ENCODE data around the gene PRDM16.
A peak's percentile ranks its signal among the peaks of the same experiment; 100 is the strongest.
"Not testable (repeated sequence)": the region's sequence is repeated elsewhere in the genome, so short reads cannot be mapped to it uniquely, and the experiment has no call there.

The PRDM16 gene

DNA sequence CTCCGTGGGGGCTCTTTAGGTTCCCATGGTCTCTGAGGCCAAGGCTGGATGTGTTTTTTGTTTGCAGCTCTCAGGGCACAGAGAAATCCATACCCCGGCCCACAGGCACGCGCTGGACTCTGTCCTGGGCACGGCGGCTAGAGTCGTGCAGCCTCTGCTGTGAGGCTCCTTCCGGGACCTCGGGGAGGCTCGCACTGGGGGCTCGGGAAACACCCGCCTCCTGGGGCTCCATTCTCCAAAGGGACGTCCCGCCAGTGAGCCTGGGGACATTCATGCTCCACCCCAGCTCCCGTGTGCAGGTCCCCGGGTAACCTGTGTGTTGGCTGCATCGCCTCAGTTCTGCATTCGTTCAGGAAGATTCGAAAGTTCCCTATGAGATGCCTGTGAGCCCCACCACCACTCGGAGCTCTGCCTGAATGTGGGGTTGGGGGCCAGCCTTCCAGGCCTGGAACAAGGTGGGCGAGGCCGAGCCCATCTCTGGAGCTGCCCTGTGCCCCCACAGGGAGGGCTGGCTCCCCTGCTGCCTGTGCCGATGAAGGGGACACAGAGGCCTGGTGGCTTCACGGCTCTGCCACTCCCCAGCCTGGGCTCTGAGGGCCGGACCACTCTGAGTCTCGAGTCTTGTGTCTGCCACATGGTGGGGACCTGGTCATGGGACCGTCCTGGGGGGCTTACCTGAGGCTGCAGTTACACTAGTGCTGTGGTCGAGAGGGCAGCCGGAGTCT, 203.5 kb downstream of the PRDM16 start:
- DNase-seq: no peak

DNA sequence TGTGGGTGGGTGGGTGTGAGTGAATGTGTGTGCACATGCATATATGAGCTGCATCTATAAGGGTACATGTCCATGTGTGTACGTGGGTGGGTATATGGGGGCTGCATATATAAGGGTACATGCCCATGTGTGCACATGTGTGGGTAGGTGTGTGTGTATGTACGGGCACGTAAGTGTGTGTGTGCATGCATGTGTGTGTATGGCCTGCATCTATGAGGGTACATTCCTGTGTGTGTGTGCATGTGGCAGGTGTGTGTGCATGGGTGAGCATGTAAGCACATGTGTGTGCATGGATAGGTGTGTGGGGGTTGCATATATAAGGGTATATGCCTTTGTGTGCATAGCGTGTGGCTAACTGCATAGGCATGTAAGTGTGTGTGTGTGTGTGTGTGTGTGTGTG, 204.4 kb downstream of the PRDM16 start:
- no peak for DNase-seq

DNA sequence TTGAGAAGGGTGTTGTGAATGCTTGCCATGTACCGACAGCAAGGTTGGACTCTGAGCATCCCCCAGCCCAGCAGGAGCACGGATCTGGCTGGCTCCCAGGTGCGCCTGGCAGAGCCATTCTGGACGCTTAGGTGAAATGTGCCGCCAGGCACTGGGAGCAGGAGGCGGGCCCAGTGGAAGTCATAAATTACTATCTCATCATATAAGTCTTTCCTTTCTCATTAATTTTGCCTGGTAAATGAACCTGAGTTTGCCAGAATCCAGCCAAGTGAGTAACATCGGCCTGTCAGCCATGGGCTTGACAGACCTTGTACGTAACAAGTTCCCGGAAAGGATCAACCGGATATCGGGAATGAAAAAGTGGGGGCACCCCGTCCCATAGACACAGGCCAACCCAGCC, 206.0 kb downstream of the PRDM16 start:
- DNase-seq: no peak

DNA sequence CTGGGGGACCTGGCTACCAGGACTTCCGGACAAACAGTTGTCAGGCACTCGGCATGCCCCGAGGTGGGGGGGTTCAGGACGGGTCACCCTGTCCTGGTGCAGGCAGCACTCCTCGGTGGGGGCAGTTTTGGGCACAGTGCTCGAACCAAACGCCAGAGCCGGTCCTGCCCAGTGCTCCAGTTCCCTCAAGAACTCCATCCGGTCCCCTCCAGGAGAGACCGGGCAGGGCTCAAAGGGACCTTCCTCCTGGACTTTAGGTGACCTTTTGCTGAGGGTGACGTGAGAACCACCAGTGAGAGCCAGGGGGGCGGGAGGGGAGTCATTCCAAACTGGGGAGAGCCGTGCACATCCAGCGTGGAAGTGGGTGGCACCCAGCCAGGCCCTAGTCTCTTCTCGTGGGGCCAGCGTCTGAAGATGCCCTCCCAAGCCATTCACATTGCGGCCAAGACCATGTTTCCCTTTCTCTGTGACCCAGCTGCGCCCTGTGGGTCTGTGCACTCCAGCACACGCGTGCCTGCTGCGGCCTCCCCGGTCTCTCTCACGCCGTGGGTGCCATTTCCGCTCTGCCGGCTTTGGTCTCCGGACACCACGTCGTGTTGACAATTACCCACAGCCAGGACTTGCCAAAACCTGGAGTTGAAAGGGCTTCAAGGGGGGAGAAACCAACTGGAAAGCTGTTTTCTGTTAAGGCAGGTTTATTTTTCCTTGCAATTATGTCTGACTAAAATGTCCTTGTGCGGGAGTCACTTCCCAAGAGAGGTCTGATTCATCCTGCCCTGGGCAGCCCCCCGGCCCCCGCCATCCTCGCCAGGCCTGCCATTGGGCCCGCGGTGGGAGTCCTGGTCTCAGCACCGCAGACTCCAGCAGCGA, 206.7 kb downstream of the PRDM16 start:
- DNase-seq: no peak

DNA sequence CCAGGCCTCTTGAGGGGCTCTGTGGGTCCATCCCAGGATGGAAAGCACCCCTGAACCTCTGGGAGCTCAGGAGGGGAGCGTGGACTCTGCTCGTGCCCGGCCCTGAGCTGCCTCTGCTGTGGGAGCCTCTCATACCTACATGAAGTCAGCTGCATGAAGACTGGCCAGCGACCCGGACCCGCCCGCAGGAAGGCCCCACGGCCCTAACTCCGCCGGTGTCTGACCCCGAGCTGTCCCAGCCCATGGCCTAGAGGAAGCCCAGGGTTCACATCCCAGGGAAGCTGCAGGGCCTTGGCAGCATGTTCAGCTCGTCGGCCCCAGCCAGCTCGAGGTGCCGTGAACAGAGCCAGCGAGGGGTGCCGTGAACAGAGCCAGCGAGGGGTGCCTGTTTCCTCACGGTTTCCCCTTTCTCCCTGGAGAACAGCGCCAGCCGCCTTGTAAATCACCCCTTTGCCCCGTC, 207.4 kb downstream of the PRDM16 start:
- DNase-seq: no peak

DNA sequence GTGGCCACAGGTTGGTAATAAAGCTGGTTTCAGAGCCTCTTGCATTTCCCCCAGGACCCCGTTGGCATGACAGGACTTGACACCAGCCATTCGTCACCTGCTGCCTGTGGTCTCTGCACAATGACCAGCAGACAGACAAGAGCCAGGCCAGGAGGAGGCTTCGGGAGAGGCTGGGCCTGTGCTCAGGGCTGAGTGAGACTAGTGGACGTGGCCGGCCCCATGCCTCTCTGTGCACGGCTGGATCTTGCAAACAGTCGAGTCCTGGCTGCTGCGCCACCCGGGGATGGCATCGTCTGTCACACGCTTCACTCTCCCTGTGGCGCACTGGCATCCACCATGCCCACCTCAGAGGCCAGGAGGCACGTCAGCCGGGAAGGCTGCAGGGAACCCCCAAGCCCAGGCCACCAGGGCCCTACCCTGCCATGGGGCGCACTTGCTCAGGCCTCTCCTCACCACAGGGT, 208.0 kb downstream of the PRDM16 start:
- no peak for DNase-seq

DNA sequence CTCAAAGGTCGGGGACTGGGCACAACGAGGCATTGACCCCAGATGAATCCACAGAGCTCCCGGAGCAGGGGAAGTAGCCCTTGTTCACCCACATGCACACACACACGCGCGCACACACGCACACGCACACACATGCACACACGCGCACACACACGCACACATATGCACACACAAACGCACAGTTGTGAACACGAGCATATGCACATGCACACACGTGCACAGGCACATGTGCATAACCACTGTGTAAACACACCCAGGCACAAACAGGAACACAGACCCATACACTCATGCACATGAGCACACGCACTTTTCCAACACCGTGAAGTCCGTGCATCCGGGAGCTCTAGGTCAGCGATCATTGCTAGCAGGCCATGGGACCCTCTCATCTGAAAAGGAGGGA, 208.6 kb downstream of the PRDM16 start:
- DNase-seq: no peak

DNA sequence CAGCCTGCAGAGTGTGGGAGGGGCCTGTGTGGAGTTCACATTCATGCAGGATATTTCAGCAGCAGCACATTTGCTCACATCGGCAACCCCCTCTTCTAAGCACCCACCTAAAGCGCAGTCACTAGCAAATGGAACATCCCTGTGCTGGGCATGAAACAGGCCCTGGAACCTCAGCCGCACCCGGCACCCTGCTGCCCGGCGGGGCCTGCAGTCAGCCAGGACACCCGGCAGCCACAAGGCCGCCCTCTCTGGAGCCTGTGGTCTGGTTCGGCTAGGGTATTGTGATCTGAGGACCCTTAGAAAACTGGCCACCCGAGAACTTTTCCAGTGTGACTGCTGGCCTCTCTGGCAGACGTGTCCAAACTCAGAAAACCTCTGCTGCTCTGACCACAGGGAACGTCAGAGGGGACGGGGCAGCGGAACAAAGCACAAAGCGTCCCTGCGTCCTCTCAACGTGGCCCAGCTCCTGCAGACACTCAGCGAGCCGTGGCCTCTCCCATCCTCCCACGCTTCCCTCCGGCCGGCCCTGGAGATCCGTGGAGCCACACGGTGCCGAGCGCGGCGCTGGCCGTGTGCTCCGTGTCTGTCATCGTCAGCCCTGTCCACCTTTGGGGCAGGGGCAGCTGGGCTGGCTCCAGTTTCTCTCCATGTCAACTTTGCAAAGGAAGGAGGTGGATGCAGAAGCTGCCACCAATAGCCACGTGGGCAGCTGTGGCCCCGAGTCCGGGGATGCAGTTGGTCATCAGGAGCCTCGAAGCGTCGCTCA, 209.6 kb downstream of the PRDM16 start:
- no peak for DNase-seq

DNA sequence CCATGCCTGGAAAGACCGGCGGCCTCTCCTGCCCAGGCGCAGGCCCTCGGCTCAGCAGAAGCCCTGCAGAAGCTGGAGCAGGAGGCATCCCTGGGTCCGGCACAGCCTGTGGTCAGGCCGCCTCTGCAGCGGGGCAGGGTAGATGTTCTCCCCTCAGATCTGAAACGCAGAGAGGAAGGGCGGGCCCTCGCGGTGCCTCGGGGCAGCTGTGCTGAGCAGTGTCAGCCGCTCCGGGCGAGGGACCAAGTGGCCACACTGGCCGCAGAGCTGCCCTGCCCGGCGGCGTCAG, 210.1 kb downstream of the PRDM16 start:
- DNase-seq: no peak

DNA sequence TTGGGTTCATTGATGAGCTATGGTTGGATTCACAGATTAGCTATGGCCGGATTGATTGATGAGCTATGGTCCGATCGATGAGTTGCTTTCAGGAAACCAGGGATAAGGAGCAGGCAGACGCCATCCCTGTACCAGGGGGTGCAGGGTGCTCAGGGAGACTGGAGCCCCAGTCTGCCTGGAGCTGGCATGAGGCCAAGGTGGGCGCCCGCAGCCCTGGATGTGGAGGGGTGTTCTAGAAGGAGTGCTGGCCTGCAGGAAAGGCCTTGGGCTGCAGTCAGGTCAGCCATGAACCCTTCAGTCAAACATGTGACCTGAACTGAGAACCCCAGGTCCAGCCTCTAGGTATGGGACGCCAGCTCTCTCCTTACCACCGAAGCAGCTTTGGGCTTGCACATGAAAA, 212.7 kb downstream of the PRDM16 start:
- no peak for DNase-seq

DNA sequence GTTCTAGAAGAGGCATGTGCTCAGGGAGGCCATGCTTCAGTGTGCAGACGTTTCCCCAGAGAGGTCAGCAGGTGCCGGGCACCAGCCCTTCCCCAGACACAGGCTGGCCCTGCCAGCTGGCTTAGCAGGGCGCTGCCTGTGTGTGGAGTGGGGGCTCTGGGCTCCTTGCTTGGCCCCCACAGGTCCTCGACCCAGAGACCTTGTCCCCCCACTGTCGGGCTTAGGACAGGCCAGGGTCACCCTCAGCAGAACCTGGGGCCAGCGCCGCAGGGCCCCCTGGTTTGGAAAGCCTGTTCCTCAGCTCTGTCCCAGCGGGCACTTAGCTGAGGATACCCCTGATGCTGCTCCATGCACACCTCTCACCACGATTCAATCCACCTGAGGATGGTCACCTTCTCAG, 213.2 kb downstream of the PRDM16 start:
- no peak for DNase-seq

DNA sequence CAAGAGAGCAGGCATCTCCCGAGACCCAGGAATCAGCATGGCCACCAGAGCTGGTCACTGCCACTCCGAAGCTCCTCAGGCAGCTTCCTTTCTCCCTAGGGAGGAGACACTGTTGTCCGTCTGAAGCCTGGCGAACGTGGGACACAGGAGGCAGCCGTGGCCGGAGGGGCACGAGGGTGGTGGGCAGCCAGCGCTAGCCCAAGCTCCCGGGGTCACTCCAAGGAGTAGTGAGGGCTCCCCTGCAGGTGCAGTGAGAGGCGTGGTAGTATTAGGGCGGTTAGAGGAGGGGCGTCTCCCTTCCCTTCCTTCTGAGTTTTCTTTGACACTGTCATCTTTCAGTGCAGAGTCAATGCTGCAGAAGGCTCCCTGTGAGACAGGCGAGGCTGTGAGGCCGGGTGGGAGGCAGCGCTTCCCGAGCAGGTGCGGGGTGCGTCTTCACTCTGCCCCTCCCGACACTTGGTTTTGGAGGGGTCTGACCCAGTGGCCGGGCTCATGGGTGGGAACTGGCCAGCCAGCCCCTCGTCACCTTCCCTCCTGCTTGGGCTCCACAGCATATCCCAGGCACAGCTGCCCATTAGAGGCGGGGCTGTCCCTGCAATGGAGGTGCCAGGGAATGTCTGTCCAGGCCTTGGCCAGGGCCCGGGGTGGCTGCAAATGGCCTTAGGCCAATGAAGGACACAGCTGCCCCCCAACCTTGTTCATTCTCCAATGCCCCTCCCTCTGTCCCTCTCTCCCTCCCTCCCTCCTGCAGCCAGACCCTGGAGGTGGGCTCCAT, 213.8 kb downstream of the PRDM16 start:
- no peak for DNase-seq

DNA sequence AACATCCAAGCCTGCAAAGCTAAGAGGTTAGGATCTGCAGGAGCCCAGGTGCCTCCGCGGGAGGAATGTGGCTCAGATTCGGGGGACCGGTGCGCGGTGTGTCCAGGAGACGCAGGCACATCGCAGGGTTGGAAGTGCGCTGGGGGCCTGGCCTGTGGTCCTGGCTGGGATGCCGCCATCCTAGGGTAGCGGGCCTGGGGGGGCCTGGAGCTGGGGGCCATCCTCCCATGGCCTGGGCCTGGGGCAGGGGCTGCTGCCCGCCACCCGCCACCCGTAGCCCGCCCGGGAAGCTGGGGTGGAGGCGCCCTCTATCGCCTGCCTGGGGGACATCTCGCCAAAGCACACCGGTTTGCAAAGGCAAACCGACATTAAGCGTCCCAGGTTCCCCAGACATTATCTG, 214.8 kb downstream of the PRDM16 start:
- peak; percentile 3 for DNase-seq

DNA sequence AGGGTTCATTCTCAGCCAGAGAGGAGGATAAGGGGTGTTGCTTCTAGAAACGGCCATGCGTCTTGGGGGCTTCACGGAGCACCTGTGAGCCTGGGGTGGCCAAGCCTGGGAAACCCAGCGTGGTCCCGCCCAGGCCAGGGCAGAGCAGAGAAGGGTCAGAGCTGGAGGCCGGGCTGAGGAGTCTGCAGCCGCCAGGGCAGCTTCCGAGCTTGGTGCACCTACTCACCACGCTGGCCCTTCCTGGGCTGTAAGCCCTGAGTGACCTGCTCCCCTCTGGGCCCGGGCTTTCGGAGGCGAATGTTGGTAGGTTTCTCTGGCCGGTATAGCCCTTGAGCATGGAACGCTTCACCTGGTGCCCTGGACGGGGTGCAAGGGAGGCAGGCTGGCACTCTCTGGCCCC, 215.7 kb downstream of the PRDM16 start:
- DNase-seq: no peak

DNA sequence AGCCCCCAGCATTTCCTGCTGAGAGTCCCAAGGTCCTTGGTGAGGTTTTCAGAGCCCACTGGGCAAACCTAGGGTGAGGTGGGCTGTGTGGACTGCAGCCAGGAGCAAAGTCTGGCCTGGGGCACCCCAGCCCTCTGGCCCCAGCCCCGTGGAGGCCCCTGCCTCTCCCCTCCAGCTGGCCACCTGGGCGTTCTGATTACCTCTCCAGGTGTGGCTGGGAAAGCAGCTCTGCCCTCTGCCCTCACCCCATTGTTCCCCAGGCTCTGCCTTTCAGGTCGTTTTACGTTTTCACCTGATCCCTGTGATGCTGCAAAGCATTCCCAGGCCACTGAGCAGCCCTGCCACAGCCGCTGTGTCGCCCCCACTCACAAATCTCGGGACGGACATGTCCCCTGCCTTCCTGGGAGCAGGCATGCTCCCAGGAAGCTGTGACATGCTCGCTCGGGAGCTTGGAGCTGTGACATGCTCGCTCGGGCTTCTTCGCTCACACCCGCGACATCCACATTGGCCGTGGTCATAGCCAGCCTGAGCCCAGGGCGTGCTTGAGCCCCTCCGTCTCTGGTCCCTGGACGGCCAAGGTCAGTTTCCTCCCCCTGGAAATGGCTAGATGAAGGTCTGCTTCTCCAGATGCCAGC, 216.2 kb downstream of the PRDM16 start:
- DNase-seq: no peak

DNA sequence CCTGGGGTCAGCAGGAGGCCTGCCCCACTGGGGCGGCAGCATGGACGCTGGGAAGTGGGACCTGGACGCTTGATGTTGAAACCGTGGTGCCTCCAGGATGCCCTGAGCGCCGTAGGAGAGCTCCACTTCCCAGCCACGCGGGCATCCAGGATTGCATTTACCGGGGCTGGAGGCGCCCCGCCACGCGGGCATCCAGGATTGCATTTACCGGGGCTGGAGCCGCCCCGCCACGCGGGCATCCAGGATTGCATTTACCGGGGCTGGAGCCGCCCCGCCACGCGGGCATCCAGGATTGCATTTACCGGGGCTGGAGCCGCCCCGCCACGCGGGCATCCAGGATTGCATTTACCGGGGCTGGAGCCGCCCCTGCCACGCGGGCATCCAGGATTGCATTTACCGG, 218.1 kb downstream of the PRDM16 start:
- not testable (repeated sequence) for DNase-seq

DNA sequence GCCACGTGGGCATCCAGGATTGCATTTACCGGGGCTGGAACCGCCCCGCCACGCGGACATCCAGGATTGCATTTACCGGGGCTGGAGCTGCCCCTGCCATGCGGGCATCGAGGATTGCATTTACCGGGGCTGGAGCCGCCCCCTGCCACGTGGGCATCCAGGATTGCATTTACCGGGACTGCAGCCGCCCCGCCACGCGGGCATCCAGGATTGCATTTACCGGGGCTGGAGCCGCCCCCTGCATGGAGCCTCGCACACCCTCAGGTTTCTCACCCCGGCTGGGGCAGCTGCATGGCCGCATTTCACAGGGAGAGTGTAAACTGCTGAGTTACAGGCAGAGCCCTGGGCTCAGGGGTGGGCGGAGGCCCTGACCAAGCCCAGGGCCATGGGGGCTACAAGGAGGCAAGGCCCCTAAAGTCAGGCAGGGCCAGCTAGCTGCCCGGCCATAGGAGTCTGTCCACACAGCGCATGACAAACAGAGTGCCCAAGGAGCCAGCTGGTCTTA, 218.7 kb downstream of the PRDM16 start:
- no peak for DNase-seq

DNA sequence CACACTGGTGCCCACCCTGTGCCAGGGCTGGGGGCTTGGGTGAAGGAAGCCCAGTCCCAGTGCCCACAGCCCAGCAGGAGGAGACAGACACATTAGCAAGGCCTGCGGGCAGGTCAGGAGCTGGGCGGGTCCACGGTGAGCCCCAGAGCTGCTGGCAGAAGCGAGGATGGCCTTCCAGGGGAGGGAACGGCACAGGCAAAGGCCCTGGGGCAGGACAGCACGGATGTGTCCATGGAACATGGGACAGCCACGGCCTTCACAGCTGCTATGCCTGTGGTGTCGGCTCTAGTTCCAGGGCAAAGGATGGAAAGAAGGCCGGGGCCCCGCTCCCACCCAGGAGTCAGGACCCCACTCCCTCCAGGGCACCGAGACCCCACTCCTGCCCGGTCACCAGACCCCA, 220.5 kb downstream of the PRDM16 start:
- no peak for DNase-seq

DNA sequence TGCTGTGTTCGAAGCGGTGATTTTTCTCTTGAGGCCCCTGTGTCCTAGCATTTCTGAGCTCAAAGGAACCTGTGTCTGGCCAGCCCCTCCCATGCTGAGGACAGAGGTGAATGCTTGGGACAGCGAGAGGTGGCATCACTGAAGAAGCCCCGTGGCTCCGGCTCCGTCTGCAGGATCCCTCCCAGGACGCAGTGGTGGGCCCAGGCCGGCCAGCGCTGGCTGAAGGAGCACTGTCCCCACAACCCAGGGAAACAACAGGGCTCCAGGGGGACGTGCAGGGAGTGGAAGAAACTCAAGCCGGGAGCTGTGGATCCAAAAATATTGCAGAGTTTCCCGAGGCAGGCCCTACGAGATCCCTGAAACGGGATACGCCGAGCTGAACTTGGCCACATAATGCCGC, 221.4 kb downstream of the PRDM16 start:
- no peak for DNase-seq

DNA sequence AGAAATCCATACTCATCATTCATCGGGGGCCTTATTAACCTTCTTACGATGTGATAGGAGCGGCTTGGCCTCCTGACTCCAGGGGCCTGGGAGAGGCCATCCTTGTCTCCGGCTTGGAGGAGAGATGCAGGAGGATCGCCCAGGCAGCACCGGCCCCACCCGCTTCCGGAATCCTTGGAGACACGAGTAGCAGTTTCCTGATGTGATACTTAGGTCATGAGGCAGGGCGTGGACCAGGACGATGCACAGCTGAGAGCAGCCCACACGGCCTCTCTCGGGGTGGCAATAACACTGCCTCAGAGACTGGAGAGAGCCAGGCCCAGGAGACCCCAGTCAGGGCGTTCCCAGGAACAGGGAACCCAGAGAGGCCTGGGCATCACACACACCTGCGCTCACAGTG, 221.9 kb downstream of the PRDM16 start:
- no peak for DNase-seq

DNA sequence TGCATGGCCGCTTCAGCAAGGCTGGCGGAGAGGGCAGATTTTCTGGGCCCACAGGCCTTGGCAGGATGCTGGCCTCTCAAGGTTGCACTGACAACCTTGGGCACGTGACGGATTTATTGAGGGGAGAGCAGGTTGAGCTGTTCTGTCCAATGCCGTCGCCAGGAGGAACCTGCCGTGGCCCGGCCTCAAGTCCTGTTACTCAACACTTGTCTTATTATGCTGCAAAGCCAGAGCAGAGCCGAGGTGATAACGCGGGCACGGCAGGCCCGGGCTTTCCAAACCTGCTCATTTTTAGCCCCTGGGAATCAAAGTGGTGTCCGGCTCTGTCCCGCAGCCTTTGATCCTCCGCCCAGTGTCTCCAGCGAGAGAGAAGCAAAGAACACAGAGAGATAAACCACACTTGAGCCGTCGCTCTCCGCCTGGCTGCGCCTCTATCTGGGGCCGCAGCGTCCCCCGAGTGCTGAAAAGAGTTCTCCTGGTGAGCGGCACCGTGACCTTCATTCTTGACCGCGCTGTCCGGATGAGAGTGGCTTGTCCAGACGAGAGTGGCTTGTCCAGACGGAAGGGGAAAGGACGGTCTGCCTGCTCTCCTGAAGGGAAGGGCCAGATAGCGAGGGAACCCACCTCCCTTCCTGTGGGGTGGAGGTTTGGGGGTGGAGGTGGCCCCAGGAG, 223.2 kb downstream of the PRDM16 start:
- no peak for DNase-seq

Data from OCI-M1 (cell line).